GM12872 (cell line): Measurements from ENCODE around the gene RANGAP1.

Experiments
- CTCF ChIP-seq: IDR thresholded peaks from 3 replicates; pipeline ENCODE4 v1.5.1; 2011; ENCODE audit warnings: low read depth, mild to moderate bottlenecking, low read length, moderate library complexity; ENCODE audit not compliant: insufficient read depth

The RANGAP1 gene

GRCh38 chr22:41280854-41281253 is 5.1 kb downstream of the RANGAP1 start:
- TF ChIP-seq CTCF: no peak

DNA sequence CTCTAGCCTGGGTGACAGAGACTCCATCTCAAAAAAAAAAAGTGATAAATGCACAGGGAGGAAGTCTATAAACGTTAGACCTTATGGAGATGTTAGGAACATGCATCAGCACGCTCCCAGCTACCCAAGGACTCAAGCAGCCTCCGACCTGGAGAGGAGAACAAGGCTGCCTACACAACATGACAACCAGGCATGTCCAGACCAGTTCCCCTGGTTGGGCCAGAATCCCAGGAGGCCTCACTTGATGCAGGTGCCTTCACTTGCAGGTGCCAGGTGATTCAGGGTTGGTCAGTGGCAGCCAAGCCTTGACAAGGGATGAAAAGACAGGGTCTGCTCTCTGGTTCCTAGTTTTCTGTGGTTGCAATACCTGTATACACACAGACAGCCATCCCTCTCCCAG is 5.9 kb downstream of the RANGAP1 start:
- TF ChIP-seq CTCF: no peak

GRCh38 chr22:41274856-41275255 is 11.1 kb downstream of the RANGAP1 start:
- no peak for TF ChIP-seq CTCF

GRCh38 chr22:41273128-41273527 is 12.9 kb downstream of the RANGAP1 start:
- TF ChIP-seq CTCF: no peak

DNA sequence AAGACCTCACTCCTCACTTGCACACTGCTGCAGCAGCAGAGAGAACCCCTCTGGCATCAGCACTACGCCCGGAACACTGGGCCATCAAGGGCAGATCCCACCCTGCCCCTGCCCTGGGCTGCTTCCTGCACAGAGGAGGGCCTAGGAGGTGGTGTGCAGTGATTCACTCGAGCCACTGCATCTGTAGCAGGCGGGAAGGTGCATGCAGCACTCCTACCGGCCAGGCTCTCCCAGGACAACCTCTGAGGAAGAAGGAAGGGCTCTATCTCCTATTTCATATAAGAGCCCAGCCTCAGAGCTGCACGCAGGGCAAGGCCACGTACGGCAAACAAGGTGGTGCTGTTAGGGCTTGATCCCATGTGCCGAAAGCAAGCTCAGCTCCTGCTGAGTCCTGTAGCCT is 14.2 kb downstream of the RANGAP1 start:
- TF ChIP-seq CTCF: no peak

GRCh38 chr22:41267958-41268357 is 18.0 kb downstream of the RANGAP1 start:
- TF ChIP-seq CTCF: no peak

DNA sequence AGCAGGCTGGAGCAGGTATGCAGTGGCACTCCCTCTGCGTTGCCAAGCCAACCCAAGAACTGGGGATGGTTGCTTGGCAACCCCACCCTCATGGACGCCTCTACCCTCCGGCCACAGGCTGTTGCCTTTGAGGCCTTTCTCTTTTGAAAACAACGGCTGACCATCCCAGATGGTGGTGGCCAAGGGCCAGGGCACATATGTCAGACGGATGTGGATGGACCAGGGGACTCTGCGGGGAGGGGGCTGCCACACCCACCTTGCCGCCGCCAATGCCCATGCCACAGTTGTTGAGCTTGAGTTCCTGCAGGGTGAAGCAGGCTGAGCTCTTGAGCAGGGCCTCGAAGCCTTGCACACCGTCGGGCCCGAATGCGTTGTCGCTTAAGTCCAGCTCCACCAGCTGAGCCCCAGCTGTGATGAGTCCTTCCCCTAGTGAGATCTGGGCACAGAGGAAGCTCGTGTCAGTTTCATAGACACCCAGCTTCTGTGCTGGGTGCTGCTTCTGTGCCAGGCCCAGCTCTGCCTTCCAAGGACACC is 21.5 kb downstream of the RANGAP1 start:
- no peak for TF ChIP-seq CTCF
